ENCODE measurements around the gene FIBCD1.
"Not testable (repeated sequence)": the region's sequence is repeated elsewhere in the genome, so short reads cannot be mapped to it uniquely, and the experiment has no call there.

Gene FIBCD1

DNA sequence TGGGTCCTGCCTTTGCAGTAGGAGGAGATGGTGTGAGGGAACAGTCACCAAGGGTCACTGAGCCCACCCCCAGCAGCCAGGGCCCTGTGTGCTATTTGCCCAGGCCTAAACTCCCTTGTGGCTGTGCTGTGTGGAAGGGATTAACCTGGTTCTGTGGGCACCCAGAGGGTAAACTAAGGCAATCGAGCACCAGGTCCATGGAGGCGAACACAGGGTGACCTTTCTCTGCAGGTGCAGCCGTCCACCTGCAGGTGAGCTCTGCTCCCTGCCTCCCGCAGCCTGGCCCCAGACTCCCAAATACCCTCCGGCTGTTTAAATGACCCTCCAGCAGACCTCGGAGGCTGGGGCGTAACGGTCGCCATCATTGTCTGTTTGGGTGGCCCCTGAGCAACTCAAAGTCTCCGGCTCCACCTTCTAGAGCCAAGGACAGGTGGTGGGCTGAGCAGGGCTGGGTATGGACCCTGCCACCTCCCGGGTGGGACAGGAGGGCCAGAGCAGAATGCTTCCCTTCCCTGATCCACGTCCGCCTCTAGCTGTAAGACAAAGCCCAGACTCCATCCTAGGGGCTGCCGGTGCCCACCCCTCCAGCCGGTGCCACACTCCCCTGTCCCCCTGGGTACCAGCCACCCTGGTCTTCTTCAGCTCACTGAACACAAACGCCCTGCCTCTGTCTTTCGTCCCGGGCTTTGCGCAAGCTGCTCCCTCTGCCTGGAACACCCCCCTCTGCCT, 34.1 kb upstream of the FIBCD1 start:
- DNase-seq, result no peak

DNA sequence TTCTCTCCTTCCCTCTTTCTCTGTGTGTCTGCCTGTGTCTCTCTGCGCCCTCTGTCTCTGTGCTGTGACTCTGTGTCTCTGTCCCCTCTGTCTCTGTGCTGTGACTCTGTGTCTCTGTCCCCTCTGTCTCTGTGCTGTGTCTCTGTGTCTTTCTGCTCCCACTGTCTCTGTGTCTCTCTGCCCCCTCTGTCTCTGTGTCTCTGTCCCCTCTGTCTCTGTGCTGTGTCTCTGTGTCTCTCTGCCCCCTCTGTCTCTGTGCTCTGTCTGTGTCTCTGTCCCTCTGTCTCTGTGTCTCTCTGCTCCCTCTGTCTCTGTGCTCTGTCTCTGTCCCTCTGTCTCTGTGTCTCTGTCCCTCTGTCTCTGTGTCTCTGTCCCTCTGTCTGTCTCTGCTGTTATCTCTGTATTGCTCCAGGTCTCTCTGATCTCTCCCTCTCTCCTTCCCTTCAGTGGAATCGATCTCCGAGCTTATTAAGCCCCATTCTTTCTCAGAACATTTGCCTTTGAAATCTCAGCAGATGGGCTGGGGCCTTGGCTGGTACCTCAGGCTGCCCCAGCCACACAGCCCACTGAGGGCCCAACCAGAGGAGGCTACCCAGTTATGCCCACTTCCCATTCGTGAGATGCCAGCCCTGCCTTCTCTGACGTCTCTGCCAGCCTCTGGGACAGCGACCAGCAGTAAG, 33.4 kb upstream of the FIBCD1 start:
- no peak for DNase-seq

DNA sequence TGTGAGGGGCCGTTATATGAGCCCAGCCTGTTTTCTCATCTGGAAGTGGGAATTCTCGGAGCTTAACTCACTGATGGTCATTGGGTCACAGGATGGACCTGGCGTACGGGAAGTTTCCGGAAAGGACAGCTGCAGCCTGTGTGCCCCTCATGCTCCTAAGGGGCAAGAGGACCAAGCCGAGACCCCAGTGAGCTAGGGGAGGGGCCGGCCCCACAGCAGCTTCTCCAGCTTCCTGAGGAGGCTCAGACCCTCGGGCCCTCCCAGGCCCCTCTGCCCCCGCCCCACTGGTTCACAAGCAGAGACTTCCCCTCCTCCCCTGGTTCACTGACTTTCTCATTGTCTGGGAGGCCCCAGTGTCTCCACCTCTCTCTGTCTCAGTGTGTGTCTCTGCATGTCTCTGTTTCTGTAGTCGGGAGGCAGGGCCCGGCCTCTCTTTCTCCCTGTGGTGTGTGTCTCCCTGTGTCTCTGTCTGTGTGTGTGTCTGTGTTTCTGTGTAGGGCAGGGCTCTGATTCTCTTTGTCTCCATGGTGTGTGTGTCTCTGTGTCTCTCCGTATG, 32.3 kb upstream of the FIBCD1 start:
- DNase-seq, result no peak

DNA sequence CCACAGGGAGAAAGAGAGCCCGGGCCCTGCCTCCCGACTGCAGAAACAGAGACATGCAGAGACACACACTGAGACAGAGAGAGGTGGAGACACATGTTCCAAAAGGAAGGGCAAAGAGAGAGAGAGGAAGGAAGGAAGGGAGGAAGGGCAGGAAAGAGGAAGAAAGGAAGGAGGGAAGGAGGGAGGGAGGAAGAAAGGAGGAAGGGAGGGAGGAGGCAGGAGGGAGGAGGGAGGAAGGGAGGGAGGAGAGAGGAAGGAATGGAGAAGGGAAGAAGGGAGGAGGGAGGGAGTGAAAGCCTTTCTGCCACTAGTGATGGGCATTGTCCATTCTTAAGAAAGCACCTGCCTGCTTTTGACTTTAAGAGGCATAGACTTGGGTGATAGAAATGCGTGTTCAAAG, 31.8 kb upstream of the FIBCD1 start:
- no peak for DNase-seq

DNA sequence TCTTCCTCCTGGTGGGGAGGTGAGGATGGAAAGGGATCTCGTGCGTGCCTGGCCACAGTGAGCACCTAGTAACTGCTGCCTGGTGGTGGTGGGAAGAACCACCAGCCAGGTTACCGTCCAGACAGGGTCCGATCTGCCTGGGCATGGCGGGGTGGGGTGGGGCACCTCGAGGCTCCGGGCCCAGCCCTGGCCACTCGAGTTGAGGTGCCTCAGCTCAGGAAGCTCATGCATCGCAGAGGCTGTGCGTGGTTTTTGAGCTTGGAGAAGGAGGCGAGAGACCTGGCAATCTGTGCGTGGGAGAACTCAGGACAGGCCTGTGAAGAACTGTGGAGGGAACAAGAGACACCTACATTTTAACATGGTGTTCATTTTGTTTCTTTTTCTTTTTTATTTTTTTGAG, 31.0 kb upstream of the FIBCD1 start:
- no peak for DNase-seq

DNA sequence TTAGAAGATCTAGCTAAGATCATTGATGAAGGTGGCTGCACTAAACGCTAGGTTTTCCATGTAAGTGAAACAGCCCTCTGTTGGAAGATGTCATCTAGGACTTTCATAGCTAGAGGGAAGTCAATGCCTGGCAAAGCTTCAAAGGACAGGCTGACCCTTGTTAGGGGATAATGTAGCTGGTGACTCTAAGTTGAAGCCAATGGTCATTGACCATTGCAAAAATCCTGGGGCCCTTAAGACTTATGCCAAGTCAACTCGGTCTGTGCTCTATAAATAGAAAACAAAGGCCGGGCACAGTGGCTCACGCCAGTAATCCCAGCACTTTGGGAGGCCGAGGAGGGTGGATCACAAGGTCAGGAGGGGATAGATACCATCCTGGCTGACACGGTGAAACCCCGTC, 26.6 kb upstream of the FIBCD1 start:
- no peak for DNase-seq

DNA sequence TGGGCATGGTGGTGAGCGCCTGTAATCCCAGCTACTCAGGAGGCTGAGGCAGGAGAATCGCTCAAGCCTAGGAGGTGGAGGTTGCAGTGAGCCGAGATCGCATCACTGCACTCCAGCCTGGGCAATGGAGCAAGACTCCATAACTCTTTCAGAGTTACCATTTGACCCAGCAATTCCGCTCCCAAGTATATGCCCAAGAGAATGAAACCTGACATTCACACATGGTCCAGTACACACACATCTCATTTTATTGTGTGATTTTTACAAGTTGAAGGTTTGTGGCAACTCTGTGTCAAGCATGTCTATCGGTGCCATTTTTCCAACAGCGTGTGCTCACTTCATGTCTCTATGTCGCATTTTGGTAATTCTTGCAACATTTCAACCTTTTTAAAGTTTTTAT, 24.9 kb upstream of the FIBCD1 start:
- DNase-seq, result no peak

DNA sequence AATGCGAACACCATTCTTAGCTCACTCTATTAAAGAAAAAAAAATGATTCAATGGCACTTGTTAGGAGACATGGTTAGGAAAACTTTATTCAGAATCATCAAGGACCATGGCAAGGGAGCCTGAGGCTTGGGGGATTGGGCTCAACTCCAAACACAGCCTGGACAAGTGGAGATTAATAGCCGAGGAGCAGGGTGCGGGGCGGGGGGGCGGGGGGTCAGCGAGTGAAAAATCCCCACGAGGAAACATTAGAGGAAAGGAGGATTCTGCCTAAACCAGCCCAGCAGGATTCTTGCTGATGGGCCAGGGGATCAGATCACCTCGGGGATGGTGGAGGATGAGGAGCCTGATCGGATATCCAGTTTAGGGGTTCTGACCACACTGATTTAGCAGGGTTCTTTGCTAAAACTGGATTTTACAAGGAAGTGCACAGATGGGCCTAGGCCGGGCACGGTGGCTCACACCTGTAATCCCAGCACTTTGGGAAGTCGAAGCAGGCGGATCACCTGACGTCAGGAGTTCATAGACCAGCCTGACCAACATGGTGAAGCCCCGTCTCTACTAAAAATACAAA, 24.4 kb upstream of the FIBCD1 start:
- no peak for DNase-seq

DNA sequence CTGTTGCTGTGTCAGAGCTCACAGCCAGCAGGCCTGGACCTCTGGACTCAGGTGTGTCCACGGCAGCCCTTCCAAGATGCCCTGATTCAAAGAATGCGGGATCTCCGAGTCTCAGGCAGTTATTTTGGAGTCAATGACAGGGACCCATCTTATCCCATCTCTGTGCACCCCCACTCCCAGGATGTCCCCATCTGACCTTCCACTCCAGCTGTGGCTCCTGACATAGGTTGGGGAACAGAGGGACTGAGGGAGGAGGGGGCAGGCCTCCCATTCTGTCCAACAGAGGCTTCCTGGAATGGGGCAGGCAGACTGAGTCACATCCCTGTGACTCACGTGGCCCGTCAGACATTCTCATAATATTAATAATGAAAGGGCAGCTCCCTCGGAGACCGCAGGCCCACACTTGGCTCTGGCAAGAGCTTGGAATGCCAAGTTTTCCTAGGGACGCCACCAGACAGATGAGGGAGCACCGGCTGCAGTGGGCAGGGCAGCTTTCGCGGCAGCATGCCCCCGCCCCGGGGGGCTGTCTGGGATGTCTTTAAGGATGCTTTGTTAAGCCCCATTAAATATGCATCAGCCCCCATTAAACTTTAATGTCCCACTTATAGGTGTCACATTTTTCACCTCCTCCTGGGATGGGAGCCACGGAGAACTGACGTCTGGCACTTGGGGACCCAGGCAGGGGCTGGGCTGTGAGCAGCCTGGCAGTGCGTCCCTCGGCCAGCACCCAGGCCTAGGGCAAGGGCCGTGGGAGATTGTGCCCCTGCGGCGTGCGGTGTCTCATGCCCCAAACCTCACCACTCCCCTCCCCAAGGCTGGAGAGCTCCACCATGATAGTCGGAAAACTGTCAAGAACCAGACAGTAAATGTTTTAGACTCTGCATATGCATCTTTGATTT, 23.6 kb upstream of the FIBCD1 start:
- no peak for DNase-seq

DNA sequence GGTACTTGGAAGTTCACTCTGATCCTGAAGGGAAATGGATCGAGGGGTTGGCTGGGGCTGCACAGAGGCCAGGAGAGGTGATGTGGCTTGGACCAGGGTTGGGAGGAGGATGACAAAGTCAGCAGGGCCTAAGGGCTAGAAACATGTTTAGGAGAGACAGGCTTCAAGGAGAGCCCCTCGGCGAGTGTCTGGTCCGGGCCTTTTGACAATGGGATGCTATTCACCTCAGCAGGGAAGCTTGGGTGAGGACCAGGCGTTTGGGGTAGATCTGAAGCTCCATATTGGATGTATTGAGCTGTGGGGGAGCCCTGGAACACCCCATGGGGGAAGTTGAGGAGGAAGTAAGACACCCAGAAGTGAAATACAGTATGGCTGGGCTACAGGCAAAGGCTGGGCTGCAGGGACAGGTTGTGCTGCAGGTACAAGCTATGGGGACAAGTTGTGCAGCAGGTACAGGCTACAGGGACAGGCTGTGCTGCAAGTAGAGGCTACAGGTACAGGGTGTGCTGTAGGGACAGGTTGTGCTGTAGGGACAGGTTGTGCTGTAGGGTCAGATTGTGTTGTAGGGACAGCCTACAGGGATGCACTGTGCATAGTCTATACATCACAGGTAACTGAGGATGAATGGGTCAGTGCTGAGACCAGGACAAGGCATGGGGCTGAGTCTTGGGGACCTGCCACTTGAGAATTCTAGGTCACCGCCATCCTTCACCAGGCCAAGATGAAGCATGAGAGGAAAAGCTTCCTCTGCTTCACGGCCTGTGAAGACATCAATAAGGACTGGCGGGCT, 22.7 kb upstream of the FIBCD1 start:
- DNase-seq, result no peak

DNA sequence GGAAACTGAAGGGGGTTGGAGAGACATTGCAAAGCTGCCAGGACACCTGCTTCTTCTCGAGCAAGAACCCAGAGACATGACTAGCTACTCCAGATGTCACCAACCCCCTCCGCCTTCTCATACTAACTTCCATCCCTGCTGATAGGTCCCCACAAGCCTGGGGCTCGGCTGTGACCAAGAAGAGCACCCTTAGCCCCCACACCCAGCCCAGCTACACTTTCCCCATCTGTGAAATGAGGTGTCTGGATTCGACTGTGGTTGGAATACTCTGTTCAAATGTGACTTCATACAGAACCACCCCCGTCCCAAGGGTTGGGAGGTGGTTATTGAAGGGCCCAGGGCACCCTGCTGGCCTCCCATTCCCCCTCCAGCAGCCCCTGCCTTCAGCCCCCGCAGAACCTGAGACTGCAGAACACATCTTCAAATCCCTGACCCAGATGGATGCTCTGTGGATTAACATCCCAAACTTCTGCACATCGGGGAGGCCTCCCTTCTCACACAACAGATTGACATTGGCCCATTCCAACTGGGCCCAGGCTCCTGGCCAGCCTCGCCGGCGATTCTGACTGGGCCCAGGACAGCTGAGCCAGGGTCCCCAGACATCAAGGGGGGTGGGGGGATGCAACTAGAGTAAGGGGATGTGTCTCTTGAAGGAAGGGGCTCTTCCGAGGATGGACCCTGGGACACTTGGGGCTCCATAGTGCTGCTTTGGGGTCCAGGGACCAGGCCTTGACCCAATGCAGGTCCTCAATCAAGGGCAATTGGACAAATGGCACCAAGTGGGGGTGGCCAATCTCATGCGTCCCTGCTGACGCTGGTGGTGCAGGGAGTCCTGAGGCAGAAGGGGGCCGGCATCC, 21.7 kb upstream of the FIBCD1 start:
- DNase-seq, result no peak

DNA sequence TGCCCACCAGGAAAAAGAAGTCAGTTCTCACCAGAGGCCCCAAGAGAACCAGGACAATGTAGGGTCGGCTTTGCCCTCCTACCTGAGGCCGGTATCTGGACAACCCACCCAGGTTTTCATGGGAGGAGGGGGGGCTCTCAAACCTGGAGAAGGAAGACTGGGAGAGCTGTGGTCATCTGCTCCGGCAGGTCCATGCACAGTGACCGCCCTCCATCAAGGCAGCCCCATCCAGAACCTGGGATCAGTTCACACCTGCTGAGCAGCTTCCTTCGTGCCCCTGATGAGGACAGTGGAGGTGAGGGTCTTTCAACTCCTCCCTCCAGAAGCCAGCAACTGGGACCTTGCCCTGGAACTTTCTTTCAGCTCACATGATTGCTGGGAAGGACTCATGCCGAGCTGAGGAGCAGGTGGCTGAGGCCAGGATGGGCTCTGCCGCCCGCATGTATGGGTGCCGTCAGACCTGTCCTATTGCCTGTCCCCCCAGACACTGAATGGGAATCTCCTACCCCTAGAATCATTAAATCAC, 20.8 kb upstream of the FIBCD1 start:
- DNase-seq, result no peak

DNA sequence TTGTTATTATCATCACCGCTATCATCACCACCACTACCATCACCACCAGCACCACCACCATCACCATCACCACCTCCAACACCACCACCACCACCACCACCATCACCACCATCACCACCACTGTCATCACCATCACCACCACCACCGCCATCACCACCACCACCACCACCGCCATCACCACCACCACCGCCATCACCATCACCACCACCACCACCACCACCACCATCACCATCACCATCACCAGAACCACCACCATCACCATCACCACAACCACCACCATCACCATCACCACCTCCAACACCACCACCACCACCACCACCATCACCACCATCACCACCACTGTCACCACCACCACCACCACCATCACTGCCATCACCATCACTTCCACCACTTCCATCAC, 19.5 kb upstream of the FIBCD1 start:
- DNase-seq, result not testable (repeated sequence)

DNA sequence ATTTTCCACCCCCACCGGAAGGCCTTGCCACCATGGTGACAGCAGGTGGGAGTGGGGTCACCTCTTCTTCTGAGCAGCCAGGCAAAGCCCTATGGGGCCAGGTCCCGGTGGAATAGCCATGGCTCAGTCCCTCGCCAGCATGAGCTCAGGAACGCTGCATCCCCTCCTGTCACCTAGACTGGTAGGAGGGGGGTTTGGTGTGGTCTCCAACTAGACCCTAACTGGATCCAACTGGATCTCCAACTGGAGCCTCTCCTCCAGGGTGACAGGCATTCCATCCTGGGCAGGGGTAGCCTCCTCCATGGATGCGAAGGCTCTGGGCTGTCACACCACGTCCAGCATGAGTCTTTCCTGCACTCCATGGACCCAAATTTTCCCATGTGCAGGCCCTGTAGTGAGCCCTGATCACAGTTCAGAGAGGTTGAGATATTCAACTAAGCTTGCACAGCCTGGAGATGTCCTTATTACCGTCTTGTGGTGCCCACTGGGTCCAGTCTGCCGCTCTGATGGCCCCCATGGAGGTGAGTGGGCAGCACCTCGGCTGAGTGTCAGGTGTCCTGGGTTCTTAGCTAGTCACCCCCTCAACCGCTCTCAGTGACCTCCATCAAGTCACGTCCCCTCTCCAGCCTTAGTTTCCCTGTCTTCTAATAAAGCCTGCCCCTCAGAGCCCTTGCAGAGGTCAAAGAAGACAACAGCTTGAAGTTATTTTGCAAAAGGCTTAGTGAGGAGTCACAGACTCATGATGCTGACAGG, 18.6 kb upstream of the FIBCD1 start:
- DNase-seq, result no peak

DNA sequence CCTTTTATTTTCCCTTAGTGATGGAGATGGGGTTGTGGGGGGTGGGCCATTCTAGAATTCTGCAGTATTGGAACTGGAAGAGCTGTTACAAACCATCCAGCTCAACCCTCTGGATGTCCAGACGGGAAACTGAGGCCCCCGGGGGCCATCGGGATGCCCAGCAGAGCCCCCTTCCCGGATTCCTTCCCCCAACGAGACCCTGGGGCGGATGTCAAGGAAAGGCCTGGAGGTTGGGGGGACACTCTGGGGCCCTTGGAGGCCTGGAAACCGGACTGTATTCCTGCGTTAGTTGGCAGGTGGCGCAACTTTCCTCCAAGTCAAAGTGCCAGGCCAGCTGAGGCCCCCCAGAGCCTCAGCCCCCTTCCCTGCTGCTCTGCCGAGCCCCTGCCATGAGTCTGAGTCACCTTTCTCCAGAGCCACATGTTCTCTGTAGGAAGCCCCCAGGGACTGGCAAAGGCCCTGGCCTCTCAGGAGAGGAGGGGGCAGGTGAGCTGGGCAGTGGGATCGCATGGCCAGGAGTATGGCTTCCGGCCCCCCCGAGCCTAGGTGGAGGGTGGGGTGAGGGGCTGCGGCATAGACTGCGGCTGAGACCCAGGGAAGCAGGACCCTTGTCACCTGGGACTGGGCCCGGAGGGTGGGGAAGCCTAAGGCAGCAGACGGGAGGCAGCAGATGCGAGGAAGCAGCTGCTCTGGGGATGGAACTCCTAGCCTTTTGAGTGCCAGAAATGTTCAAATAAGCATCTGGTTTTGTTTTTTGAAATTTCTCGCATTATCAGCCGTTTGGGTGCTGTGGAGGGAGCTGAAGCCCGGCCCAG, 17.8 kb upstream of the FIBCD1 start:
- no peak for DNase-seq

DNA sequence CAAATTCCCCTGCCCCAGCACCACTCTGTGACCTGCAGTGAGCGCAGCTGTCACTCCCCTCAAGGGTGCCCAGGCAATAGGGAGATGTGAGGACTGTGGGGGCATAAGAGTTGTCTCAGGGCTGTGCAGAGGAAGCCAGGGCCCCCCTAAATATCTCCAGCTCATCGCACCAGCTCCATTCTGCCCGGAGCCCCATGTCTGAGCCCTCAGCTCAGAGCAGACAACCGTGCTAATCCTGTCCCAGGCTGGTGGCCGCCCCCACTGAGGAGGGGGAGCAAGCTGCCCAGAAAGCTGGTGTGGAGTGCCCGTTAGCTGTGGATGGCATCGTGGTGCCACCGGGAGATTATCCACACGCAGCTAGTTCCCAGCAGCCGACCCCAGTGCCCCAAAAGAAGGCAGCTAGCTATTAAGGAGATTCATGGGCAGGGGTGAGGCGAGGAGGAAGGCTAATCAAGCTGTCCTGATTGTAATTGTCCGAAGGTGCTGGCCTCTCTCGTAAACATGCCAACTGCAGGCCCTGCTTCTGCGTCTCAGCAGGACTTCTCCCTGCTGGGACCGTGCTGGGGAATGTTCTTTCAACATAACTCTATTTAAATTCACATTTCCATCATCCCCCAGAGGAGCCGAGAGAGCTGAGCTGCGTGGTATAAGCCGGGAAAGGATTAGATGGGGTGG, 17.0 kb upstream of the FIBCD1 start:
- no peak for DNase-seq

DNA sequence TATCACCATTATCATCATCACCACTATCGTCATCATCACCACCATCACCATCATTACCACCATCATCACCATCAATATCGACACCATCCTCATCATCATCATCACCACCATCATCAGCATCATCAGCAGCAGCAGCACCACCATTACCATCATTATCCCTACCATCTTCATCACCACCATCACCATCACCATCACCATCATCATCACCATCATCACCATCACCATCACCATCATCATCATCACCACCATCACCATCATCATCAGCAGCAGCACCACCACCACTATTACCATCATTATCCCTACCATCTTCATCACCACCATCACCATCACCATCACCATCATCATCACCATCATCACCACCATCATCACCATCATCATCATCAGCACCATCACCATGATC, 15.9 kb upstream of the FIBCD1 start:
- not testable (repeated sequence) for DNase-seq

DNA sequence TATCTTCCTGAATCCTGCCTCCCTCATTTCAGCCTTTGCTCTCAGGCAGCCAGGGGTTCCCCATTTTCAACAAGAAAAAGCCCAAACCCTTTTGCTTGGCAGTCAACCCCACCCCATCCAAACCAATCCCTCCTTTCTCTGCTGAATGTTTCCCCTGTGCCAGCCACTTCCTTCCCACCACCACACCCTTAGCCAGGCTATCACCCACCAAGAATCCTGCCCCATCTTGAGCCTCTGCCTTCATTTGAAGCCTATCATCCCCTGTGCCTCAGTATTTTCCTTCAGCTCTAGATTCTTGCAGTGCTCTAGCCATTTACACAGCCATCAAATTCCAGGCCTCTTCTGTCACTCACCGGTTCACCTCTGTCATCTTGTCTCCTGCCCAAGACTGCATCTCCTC, 15.3 kb upstream of the FIBCD1 start:
- no peak for DNase-seq
